ENCODE measurements around the gene BARD1. TPM values are rescaled to one million over a fixed set of nuclear protein-coding genes. Genes with fewer than 3 reads are reported as not detected.

BARD1 gene
- total and polyA plus RNA-seq, 2 of the 8 experiments (the other 6 are each of a cell fraction or from before 2014, with no cell fraction given): 11.1 to 29.8 TPM

DNA sequence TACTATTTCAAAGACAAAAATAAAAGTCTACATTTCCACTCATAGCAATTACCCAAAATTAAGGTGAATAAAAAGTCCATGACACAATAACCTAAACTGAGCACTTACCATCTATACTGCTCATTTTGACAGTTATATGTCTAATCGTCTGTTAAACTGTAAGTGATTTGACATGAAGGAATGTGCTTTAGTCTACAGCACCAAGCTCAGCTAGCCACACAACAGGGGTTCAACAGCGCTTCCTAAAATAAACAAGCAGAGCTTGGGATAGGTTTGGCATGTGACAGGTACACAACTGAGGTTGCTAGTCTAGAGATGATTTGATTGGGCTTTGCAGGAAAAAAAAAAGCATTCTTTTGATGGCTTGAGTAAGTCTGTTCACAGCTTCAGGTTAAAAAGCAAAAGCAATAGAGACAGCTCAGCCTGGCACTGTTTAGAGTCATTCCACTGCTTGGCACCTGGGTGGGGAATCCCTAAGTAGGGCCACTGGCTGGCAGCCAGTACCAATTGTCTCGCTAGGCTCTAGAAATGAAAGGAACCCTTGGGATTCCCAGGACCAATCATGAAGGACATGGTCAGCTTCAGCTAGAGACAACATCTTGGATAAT, 78.6 kb downstream of the BARD1 start (continued):
- TF ChIP-seq RBBP5 (IDR thresholded peaks at IDR 0.05; ENCODE audit: borderline replicate concordance, low read depth, low read length) (no peak), PHF8 (conservative IDR thresholded peaks at IDR 0.05; ENCODE audit: low read depth, low read length) (no peak), RAD21 (IDR thresholded peaks at IDR 0.05 in 1 of 2, conservative IDR thresholded peaks at IDR 0.05 in 1 of 2; ENCODE audit: low read depth in 2 of 2, low read length in 2 of 2) (no peak), SIN3A (conservative IDR thresholded peaks at IDR 0.05 in 1 of 2, IDR thresholded peaks at IDR 0.05 in 1 of 2; ENCODE audit: low read depth in 1 of 2, low read length in 2 of 2) (no peak), EZH2 (IDR thresholded peaks at IDR 0.05; ENCODE audit: low read depth, low read length, severe bottlenecking) (no peak), RFX5 (IDR thresholded peaks at IDR 0.05; ENCODE audit: borderline replicate concordance, low read depth, low read length) (no peak)
